ENCODE measurements around the gene NDUFB11. TPM values are rescaled to one million over a fixed set of nuclear protein-coding genes. Genes with fewer than 3 reads are reported as not detected.

The NDUFB11 gene
- total RNA-seq, 1 experiment from 2014 or later: 129 TPM

DNA sequence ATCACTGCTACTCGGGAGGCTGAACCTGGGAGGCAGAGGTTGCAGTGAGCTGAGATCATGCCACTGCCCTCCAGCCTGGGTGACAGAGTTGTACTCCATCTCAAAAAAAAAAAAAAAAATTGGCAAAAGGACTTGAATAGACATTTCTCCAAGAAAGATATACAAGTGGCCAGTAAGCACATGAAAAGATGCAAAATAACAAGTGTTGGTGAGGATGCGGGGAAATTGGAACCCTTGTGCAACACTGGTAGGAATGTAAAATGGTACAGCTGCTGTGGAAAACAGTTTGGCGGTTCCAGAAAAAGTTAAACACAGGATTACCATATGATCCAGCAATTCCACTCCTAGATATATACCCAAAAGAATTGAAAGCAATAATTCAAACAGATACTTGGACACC is 19.9 kb upstream of the NDUFB11 start:
- Histone ChIP-seq H3K4me3 (ENCODE audit: low read depth, low read length) (no peak overlapping the region), H3K27me3 (replicated peaks; ENCODE audit: control insufficient read depth, insufficient read depth, low read length) (no peaks in the 10 kb centered on the region), H3K36me3 (ENCODE audit: control insufficient read depth, insufficient read depth, low read length) (no peaks in the 10 kb centered on the region), H3K4me1 (no peaks in the 10 kb centered on the region), H3K9me3 (no peaks in the 10 kb centered on the region)
- H3K4me1 Mint-ChIP-seq (ENCODE audit: low read depth, unreplicated experiment): no peaks in the 10 kb centered on the region
- no TSS peak for BruUV-seq (replicated peaks)
- no peaks in the 10 kb centered on the region for H3K27me3 Mint-ChIP-seq (ENCODE audit: insufficient read depth, unreplicated experiment)
- DNase-seq: no peak
- TF ChIP-seq, protein P1, sequence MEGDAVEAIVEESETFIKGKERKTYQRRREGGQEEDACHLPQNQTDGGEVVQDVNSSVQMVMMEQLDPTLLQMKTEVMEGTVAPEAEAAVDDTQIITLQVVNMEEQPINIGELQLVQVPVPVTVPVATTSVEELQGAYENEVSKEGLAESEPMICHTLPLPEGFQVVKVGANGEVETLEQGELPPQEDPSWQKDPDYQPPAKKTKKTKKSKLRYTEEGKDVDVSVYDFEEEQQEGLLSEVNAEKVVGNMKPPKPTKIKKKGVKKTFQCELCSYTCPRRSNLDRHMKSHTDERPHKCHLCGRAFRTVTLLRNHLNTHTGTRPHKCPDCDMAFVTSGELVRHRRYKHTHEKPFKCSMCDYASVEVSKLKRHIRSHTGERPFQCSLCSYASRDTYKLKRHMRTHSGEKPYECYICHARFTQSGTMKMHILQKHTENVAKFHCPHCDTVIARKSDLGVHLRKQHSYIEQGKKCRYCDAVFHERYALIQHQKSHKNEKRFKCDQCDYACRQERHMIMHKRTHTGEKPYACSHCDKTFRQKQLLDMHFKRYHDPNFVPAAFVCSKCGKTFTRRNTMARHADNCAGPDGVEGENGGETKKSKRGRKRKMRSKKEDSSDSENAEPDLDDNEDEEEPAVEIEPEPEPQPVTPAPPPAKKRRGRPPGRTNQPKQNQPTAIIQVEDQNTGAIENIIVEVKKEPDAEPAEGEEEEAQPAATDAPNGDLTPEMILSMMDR (IDR thresholded peaks at IDR 0.05; ENCODE audit: insufficient read depth in 1 of 2, low read depth in 1 of 2, low read length in 1 of 2, severe bottlenecking in 1 of 2, unreplicated experiment in 1 of 2): no peak
- CTCF ChIA-PET: no interaction called here
- no peak overlapping the region for H3K27ac Mint-ChIP-seq (ENCODE audit: unreplicated experiment)
- intact Hi-C loops (cut with micrococcal nuclease; ENCODE audit: unreplicated experiment): no loop called here
- H3K9me3 Mint-ChIP-seq (ENCODE audit: unreplicated experiment): no peaks in the 10 kb centered on the region
- H3K36me3 Mint-ChIP-seq (ENCODE audit: insufficient read depth, unreplicated experiment): peaks cover 41% of the 10 kb centered on the region
- no peak overlapping the region for H3K4me3 Mint-ChIP-seq (ENCODE audit: unreplicated experiment)
- POLR2A ChIA-PET: no interaction called here

GRCh38 chrX:47162927-47163583 is 18.6 kb upstream of the NDUFB11 start:
- Mint-ChIP-seq H3K27me3 (ENCODE audit: insufficient read depth, unreplicated experiment) (no peaks in the 10 kb centered on the region), H3K9me3 (ENCODE audit: unreplicated experiment) (no peaks in the 10 kb centered on the region), H3K4me3 (ENCODE audit: unreplicated experiment) (no peak overlapping the region), H3K36me3 (ENCODE audit: insufficient read depth, unreplicated experiment) (peaks cover 44% of the 10 kb centered on the region), H3K27ac (ENCODE audit: unreplicated experiment) (no peak overlapping the region), H3K4me1 (ENCODE audit: low read depth, unreplicated experiment) (no peaks in the 10 kb centered on the region)
- TF ChIP-seq, protein P1 (IDR thresholded peaks at IDR 0.05; ENCODE audit: insufficient read depth in 1 of 2, low read depth in 1 of 2, low read length in 1 of 2, severe bottlenecking in 1 of 2, unreplicated experiment in 1 of 2): no peak
- CTCF ChIA-PET: no interaction called here
- H3K36me3 ChIP-seq (ENCODE audit: control insufficient read depth, insufficient read depth, low read length): no peaks in the 10 kb centered on the region
- no TSS peak for BruUV-seq (replicated peaks)
- intact Hi-C loops (cut with micrococcal nuclease; ENCODE audit: unreplicated experiment): no loop called here
- H3K9me3 ChIP-seq: no peaks in the 10 kb centered on the region
- H3K27me3 ChIP-seq (replicated peaks; ENCODE audit: control insufficient read depth, insufficient read depth, low read length): no peaks in the 10 kb centered on the region
- DNase-seq: no peak
- H3K4me3 ChIP-seq (ENCODE audit: low read depth, low read length): no peak overlapping the region
- H3K4me1 ChIP-seq: no peaks in the 10 kb centered on the region
- POLR2A ChIA-PET: no interaction called here

- CTCF ChIA-PET: no interaction called here
- Histone ChIP-seq H3K27me3 (replicated peaks; ENCODE audit: control insufficient read depth, insufficient read depth, low read length) (no peaks in the 10 kb centered on the region), H3K36me3 (ENCODE audit: control insufficient read depth, insufficient read depth, low read length) (peaks cover 1% of the 10 kb centered on the region), H3K9me3 (no peaks in the 10 kb centered on the region), H3K4me1 (no peaks in the 10 kb centered on the region), H3K4me3 (ENCODE audit: low read depth, low read length) (no peak overlapping the region)
- Mint-ChIP-seq H3K36me3 (ENCODE audit: insufficient read depth, unreplicated experiment) (peaks cover 65% of the 10 kb centered on the region), H3K9me3 (ENCODE audit: unreplicated experiment) (no peaks in the 10 kb centered on the region), H3K4me1 (ENCODE audit: low read depth, unreplicated experiment) (no peaks in the 10 kb centered on the region), H3K27ac (ENCODE audit: unreplicated experiment) (no peak overlapping the region), H3K27me3 (ENCODE audit: insufficient read depth, unreplicated experiment) (no peaks in the 10 kb centered on the region), H3K4me3 (ENCODE audit: unreplicated experiment) (no peak overlapping the region)
- no TSS peak for BruUV-seq (replicated peaks)
- POLR2A ChIA-PET: no interaction called here
- intact Hi-C loops (cut with micrococcal nuclease; ENCODE audit: unreplicated experiment): no loop called here
- TF ChIP-seq, protein P1 (IDR thresholded peaks at IDR 0.05; ENCODE audit: insufficient read depth in 1 of 2, low read depth in 1 of 2, low read length in 1 of 2, severe bottlenecking in 1 of 2, unreplicated experiment in 1 of 2): no peak
- DNase-seq: no peak
These were observed 16.3 kb upstream of the NDUFB11 start for GRCh38 chrX:47160781-47161180.

All from Caco-2 (cell line).